IPS DF 6.9 (cell line): ENCODE data around the gene FCGR3A.
"Not testable (repeated sequence)": the region's sequence is repeated elsewhere in the genome, so short reads cannot be mapped to it uniquely, and the experiment has no call there.

Experiments used
- DNase-seq: peaks from one replicate; pipeline ENCODE4 v3.0.0-alpha.2; 2013; ENCODE audit warnings: low read depth, low spot score
- H3K27ac ChIP-seq: one replicate; pipeline ENCODE4 v1.5.1; 2013; ENCODE audit warnings: low read length, control low read depth
- H3K27me3 ChIP-seq: 2 replicates; pipeline ENCODE4 v1.6.1; 2013; ENCODE audit warnings: mild to moderate bottlenecking, low read length; ENCODE audit not compliant: control insufficient read depth, insufficient read depth
- H3K36me3 ChIP-seq: 2 replicates; pipeline ENCODE4 v1.6.1; 2013; ENCODE audit warnings: low read length; ENCODE audit not compliant: control insufficient read depth, insufficient read depth
- H3K4me1 ChIP-seq: 2 replicates; pipeline ENCODE4 v1.6.1; 2013; ENCODE audit warnings: low read length; ENCODE audit not compliant: control insufficient read depth, insufficient read depth
- H3K4me3 ChIP-seq: 2 replicates; pipeline ENCODE4 v1.5.1; 2013; ENCODE audit warnings: mild to moderate bottlenecking, low read length
- H3K9me3 ChIP-seq: 2 replicates; pipeline ENCODE4 v1.6.1; 2013; ENCODE audit warnings: low read length, inconsistent platforms; ENCODE audit not compliant: control insufficient read depth, insufficient read depth
- WGBS: extraction: QIAGEN DNeasy Blood & Tissue Kit; methylation state at CpG from one replicate; pipeline ENCODE4 v1.1.7; 2013; ENCODE audit warnings: mixed read lengths, missing lambda C conversion rate; ENCODE audit not compliant: insufficient read length, insufficient coverage; 5-methylcytosine and 5-hydroxymethylcytosine counted together

Gene FCGR3A

GRCh38 chr1:161540570-161540960 lies 9.1 kb downstream of the FCGR3A start:
- H3K4me3 ChIP-seq, H3K36me3 ChIP-seq, H3K27ac ChIP-seq, H3K9me3 ChIP-seq, H3K4me1 ChIP-seq, DNase-seq, H3K27me3 ChIP-seq: not testable (repeated sequence)
- no CpG with 5 or more reads among the region's 10 CpGs for WGBS

GRCh38 chr1:161539731-161540569 lies 9.7 kb downstream of the FCGR3A start:
- not testable (repeated sequence) for H3K4me1 ChIP-seq, H3K9me3 ChIP-seq, H3K36me3 ChIP-seq, H3K27ac ChIP-seq, H3K27me3 ChIP-seq
- no CpG with 5 or more reads among the region's 41 CpGs for whole genome bisulfite sequencing
- peak overlapping the region; percentile 87; the same call in 1 of the 2 replicates for H3K4me3 ChIP-seq
- peak; percentile 87 for DNase-seq

- not testable (repeated sequence) for H3K4me3 ChIP-seq, H3K36me3 ChIP-seq
- WGBS: no CpG with 5 or more reads among the region's 7 CpGs
Measured at GRCh38 chr1:161538925-161539479, 10.6 kb downstream of the FCGR3A start.

GRCh38 chr1:161537068-161537669 lies 12.4 kb downstream of the FCGR3A start:
- not testable (repeated sequence) for H3K27ac ChIP-seq, H3K36me3 ChIP-seq, H3K27me3 ChIP-seq, H3K4me3 ChIP-seq, H3K9me3 ChIP-seq, DNase-seq, H3K4me1 ChIP-seq
- no CpG with 5 or more reads among the region's 7 CpGs for WGBS

More at GRCh38 chr1:161538925-161539479, 10.6 kb downstream of the FCGR3A start:
- not testable (repeated sequence) for DNase-seq, H3K27me3 ChIP-seq, H3K9me3 ChIP-seq, H3K4me1 ChIP-seq, H3K27ac ChIP-seq

GRCh38 chr1:161532644-161533567 lies 16.7 kb downstream of the FCGR3A start:
- H3K27ac ChIP-seq, H3K9me3 ChIP-seq, H3K4me1 ChIP-seq, H3K36me3 ChIP-seq, H3K27me3 ChIP-seq, DNase-seq: not testable (repeated sequence)
- peak overlapping the region; percentile 35; the same call in 1 of the 2 replicates for H3K4me3 ChIP-seq
- no CpG with 5 or more reads among the region's 16 CpGs for WGBS

GRCh38 chr1:161531986-161532643 lies 17.5 kb downstream of the FCGR3A start:
- H3K4me1 ChIP-seq: no peaks in the 10 kb centered on the region; the same call in 1 of the 2 replicates
- DNase-seq: no peak
- no peaks in the 10 kb centered on the region for H3K9me3 ChIP-seq
- no peak overlapping the region for H3K27ac ChIP-seq
- WGBS: no CpG with 5 or more reads among the region's 22 CpGs
- no peaks in the 10 kb centered on the region for H3K36me3 ChIP-seq
- H3K27me3 ChIP-seq: no peaks in the 10 kb centered on the region
- peak overlapping the region; percentile 43; the same call in 1 of the 2 replicates for H3K4me3 ChIP-seq

GRCh38 chr1:161530671-161531641 lies 18.7 kb downstream of the FCGR3A start:
- H3K27me3 ChIP-seq, H3K27ac ChIP-seq, DNase-seq, H3K36me3 ChIP-seq, H3K9me3 ChIP-seq, H3K4me1 ChIP-seq: not testable (repeated sequence)
- WGBS: no CpG with 5 or more reads among the region's 56 CpGs
- H3K4me3 ChIP-seq: peak overlapping the region; percentile 64; the same call in 1 of the 2 replicates

- not testable (repeated sequence) for H3K27me3 ChIP-seq, H3K9me3 ChIP-seq, DNase-seq, H3K27ac ChIP-seq, H3K4me1 ChIP-seq, H3K36me3 ChIP-seq
- no CpG with 5 or more reads among the region's 13 CpGs for WGBS
- peak overlapping the region; percentile 64; the same call in 1 of the 2 replicates for H3K4me3 ChIP-seq
Measured at GRCh38 chr1:161530158-161530557, 19.5 kb downstream of the FCGR3A start.

- not testable (repeated sequence) for H3K36me3 ChIP-seq, H3K27ac ChIP-seq, H3K27me3 ChIP-seq, H3K4me1 ChIP-seq, H3K9me3 ChIP-seq, DNase-seq
- peak overlapping the region; percentile 64; the same call in 1 of the 2 replicates for H3K4me3 ChIP-seq
- WGBS: no CpG with 5 or more reads among the region's 19 CpGs
Measured at GRCh38 chr1:161529463-161530104, 20.0 kb downstream of the FCGR3A start.
